ENCODE data around the gene CFAP251.

- TF ChIP-seq EZH2phosphoT487 (IDR thresholded peaks at IDR 0.05; ENCODE audit: low read depth, severe bottlenecking, unreplicated experiment) (no peak), CTCF (IDR thresholded peaks at IDR 0.05; ENCODE audit: poor library complexity) (no peak)
Observed at GRCh38 chr12:121893961-121894460, 24.4 kb upstream of the CFAP251 start.
